Measurements from ENCODE around the gene ADAMTS3. TPM values are rescaled to one million over a fixed set of nuclear protein-coding genes. Genes with fewer than 3 reads are reported as not detected.

The ADAMTS3 gene
- total and polyA plus RNA-seq, 9 of the 15 experiments (the other 6 are each of a cell fraction or from before 2014, with no cell fraction given): 4.0 to 18.0 (median 12.1) TPM

- Histone ChIP-seq H3K27me3 (ENCODE audit: control insufficient read depth in 2 of 2, insufficient read depth in 2 of 2, low read length in 2 of 2) (no peaks in the 10 kb centered on the region), H2AFZ (ENCODE audit: low read depth, low read length) (no peak overlapping the region), H3K4me1 (replicated peaks in 1 of 2; ENCODE audit: control insufficient read depth in 2 of 2, insufficient read depth in 2 of 2, low read length in 2 of 2) (no peaks in the 10 kb centered on the region), H3K79me2 (ENCODE audit: control insufficient read depth, insufficient read depth, low read length) (no peaks in the 10 kb centered on the region), H4K20me1 (replicated peaks; ENCODE audit: control insufficient read depth, insufficient read depth, low read length) (no peaks in the 10 kb centered on the region), H3K9me3 (replicated peaks; ENCODE audit: control insufficient read depth, insufficient read depth, low read depth, low read length) (no peaks in the 10 kb centered on the region), H3K4me3 (no peak overlapping the region), H3K36me3 (ENCODE audit: control insufficient read depth, insufficient read depth, low read length) (no peaks in the 10 kb centered on the region), H3K27ac (ENCODE audit: extremely low read depth, low read depth, low read length) (no peak overlapping the region), H3K9me1 (ENCODE audit: control insufficient read depth, insufficient read depth, low read length) (no peaks in the 10 kb centered on the region), H3K4me2 (ENCODE audit: insufficient read depth, low read length) (no peak overlapping the region), H3K9ac (ENCODE audit: insufficient read depth in 1 of 2, low read depth in 2 of 2, low read length in 2 of 2) (no peak overlapping the region)
- FAIRE-seq: no peak
- ChIA-PET POLR2A (no interaction called here), CTCF (ENCODE audit: low intra/inter-chr PET ratio) (no interaction called here)
- no peak for ATAC-seq
- BruUV-seq (replicated peaks): no TSS peak
- TF ChIP-seq ZNF253 (CRISPR knock-in tag; conservative IDR thresholded peaks at IDR 0.05): no peak
- TF ChIP-seq ZBTB26 (CRISPR knock-in tag; IDR thresholded peaks at IDR 0.05): no peak
- no peak for TF ChIP-seq ATF3 (IDR thresholded peaks at IDR 0.05)
- no peak for TF ChIP-seq ATF3 (CRISPR knock-in tag; conservative IDR thresholded peaks at IDR 0.05)
- TF ChIP-seq TRIM24 (IDR thresholded peaks at IDR 0.05): no peak
- no peak for TF ChIP-seq KAT7 (CRISPR knock-in tag; IDR thresholded peaks at IDR 0.05; ENCODE audit: borderline replicate concordance)
- TF ChIP-seq ZNF398 (CRISPR knock-in tag; IDR thresholded peaks at IDR 0.05): no peak
- TF ChIP-seq ZNF175 (CRISPR knock-in tag; IDR thresholded peaks at IDR 0.05; ENCODE audit: low read depth): no peak
- TF ChIP-seq PHTF2 (CRISPR knock-in tag; IDR thresholded peaks at IDR 0.05): no peak
- TF ChIP-seq ZNF561 (CRISPR knock-in tag; conservative IDR thresholded peaks at IDR 0.05): no peak
- TF ChIP-seq NR2F6 (CRISPR knock-in tag; IDR thresholded peaks at IDR 0.05): no peak
- no peak for TF ChIP-seq DEAF1 (CRISPR knock-in tag; IDR thresholded peaks at IDR 0.05)
- no peak for TF ChIP-seq PHB (CRISPR knock-in tag; IDR thresholded peaks at IDR 0.05)
- TF ChIP-seq HNRNPUL1 (IDR thresholded peaks at IDR 0.05; ENCODE audit: low read length): no peak
- no peak for TF ChIP-seq BRF2 (IDR thresholded peaks at IDR 0.05; ENCODE audit: borderline replicate concordance, insufficient read depth, insufficient read length)
- no peak for TF ChIP-seq KLF16 (IDR thresholded peaks at IDR 0.05)
- TF ChIP-seq TBL1XR1 (IDR thresholded peaks at IDR 0.05; ENCODE audit: low read length in 2 of 2): no peak
- TF ChIP-seq LCOR (CRISPR knock-in tag; IDR thresholded peaks at IDR 0.05): no peak
- TF ChIP-seq ZNF707 (CRISPR knock-in tag; conservative IDR thresholded peaks at IDR 0.05): no peak
- WGBS (ENCODE audit: insufficient coverage, low coverage, missing lambda C conversion rate): 93% methylated on average over 1 of the region's 1 CpG
- intact Hi-C loops (cut with micrococcal nuclease) (no loop called here), in situ Hi-C loops (cut with MboI) (no loop called here)
- DNase-seq (ENCODE audit: extremely low read depth in 1 of 4, low spot score in 3 of 4): no peak
Measured at GRCh38 chr4:72338060-72338459, 231.0 kb downstream of the ADAMTS3 start.

All from K562 (cell line).